Renal cortex interstitium (tissue), 11 donors: ENCODE results near the gene PNMA8C. TPM values are rescaled to one million over a fixed set of nuclear protein-coding genes. Genes with fewer than 3 reads are reported as not detected.
"Not testable (repeated sequence)": the region's sequence is repeated elsewhere in the genome, so short reads cannot be mapped to it uniquely, and the experiment has no call there.

Experiments
- DNase-seq, 11 donors: peaks; one replicate each; pipeline ENCODE4 v3.0.0-alpha.2; 2013; ENCODE audit warnings: low read depth in 9 of 11, low spot score in 4 of 11; ENCODE audit errors: extremely low read depth in 1 of 11
- polyA plus RNA-seq, 3 donors: library from polyadenylated mRNA; unstranded; fragments of 120-200 nt; gene quantifications; one replicate each; pipeline ENCODE4 v1.2.1, GENCODE V29; 2013; ENCODE audit not compliant: insufficient read length in 3 of 3

PNMA8C gene
- polyA plus RNA-seq, 3 donors, result 0.62 to 0.88 (median 0.83) TPM

DNA sequence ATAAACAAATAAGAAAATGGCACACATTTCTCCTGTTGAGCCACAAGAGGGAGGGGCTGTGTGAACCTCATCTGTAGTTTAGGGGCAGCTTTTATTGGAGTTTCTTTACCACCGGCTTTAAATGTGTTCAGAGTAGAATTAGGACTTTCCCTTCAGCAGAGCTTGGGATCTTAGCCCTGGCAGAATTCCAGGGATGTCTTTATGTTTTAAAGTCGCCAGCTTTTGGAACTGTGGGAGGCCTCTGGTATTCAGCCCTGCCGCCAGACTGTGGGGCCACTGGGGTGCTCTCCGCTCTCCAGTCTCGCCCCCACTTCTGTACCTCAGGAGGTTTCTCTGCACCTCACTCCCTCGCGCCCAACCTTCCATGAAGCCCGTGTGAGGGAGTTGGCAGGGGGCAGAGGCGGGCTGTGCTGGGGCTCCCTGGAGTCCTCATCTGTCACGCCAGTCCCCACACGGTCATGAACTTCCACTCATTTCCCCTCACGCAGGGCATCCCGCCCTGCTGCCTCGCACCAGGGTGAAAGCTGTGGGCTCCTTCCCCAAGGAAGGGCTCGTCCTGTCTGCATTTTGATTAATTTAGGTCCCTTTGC lies 46.9 kb downstream of the PNMA8C start:
- no peak for DNase-seq

DNA sequence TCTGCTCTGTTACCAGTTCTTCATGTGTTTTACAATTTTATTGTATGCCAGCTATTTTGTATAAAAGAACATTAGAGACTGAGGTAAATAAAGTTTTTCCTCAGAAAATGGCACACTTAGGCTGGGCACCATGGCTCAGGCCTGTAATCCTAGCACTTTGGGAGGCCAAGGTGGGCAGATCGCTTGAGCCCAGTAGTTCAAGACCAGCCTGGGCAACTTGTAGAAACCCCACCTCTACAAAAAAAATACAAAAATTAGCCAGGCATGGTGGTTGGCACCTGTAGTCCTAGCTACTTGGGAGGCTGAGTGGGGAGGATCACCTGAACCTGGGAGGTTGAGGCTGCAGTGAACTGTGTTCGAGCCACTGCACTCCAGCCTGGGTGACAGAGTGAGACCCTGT lies 47.4 kb downstream of the PNMA8C start:
- DNase-seq, result no peak

DNA sequence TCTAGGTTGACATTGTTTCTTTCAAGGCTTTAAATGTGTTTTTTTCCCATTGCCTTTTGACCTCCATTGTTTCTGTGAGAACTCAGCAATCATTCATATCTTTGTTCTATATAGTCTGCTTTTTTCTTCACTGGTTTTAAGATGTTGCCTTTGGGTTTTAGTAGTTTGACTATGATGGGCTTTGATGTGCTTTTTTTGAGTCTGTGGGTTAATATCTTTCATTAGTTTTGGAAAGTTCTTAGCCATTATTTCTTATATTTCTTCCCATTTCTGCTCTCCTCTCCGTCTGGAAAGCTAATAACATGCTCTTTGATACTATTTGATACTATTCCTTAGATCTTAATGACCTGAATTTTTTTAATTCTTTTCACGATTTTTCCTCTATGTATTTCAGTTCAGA lies 48.0 kb downstream of the PNMA8C start:
- no peak for DNase-seq

DNA sequence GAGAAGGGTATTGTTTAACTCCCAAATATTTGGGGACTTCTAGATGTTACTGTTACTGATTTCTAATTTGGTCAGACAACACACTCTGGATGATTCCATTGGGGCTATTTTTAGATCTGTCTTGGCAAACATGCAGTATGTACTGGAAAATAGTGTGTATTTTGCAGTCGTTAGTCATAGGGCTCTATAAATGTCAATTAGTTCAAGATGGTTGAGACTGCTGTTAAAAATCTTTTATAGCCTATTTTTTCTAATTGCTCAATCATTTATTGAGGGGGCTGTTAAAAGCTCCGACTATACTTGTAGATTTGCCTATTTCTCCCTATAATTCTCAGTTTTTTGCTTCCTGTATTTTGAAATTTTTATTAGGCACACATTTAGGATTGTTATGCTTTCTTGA lies 50.5 kb downstream of the PNMA8C start:
- DNase-seq, result peak in 2 of 11 donors; percentile 19 to 38

- no peak for DNase-seq
Measured at GRCh38 chr19:46376241-46377153, 52.2 kb downstream of the PNMA8C start.

DNA sequence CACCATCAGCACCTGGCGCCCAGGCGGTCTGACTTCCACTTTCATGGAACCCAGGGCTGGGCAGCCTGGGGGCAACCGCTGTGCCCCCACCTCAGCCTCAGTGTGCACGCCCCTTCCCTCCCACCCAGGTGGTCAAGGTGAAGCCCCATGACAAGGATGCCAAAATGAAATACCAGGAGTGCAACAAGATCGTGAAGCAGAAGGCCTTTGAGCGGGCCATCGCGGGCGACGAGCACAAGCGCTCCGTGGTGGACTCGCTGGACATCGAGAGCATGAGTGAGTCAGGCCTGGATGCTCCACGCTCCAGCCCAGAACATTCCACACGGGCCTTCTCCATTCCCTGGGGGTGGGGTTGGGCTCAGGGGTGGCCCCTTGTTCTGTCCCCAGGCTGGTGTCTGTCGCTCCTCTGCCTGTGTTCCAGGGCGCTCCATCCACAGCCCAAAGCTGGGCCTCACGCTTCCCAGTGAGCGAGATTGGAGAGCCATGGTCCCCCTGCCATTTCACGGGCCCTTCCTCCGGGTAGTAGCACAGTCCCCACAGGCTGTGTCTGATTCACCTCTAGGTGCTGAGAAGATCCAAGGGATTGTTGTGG lies 53.2 kb downstream of the PNMA8C start:
- DNase-seq, result not testable (repeated sequence)

Other genes with a start within 250 kb of the PNMA8C start
- not detected for gene IGFL1, start 199.2 kb downstream of the PNMA8C start, polyA plus RNA-seq
- 10 to 100 TPM; 38.7 to 67.3 (median 39.6) TPM for gene HIF3A, start 131.9 kb downstream of the PNMA8C start, polyA plus RNA-seq
- gene PPP5C, start 81.8 kb downstream of the PNMA8C start, polyA plus RNA-seq, result 100 to 1,000 TPM; 102 to 106 (median 104) TPM
- gene CCDC8, start 15.4 kb downstream of the PNMA8C start, polyA plus RNA-seq, result 10 to 100 TPM; 45.3 to 71.4 (median 57.8) TPM
- 10 to 100 TPM; 43.5 to 71.1 (median 52.2) TPM for gene PNMA8A, start 42.6 kb upstream of the PNMA8C start, polyA plus RNA-seq
- 1 to 10 TPM; 3.2 to 5.5 (median 4.9) TPM for gene PNMA8B, start 66.9 kb upstream of the PNMA8C start, polyA plus RNA-seq
- gene CALM3, start 172.4 kb upstream of the PNMA8C start, polyA plus RNA-seq, result 100 to 1,000 TPM; 391 to 523 (median 470) TPM
- gene PTGIR, start 196.2 kb upstream of the PNMA8C start, polyA plus RNA-seq, result 1 to 10 TPM; 1.3 to 2.8 (median 2.6) TPM
- gene GNG8, start 207.3 kb upstream of the PNMA8C start, polyA plus RNA-seq, result 1 to 10 TPM; 3.2 to 6.9 (median 3.4) TPM
- gene DACT3, start 232.2 kb upstream of the PNMA8C start, polyA plus RNA-seq, result 10 to 100 TPM; 22.2 to 29.3 (median 23.5) TPM